ENCODE data around the gene PRRT1B.

The PRRT1B gene

DNA sequence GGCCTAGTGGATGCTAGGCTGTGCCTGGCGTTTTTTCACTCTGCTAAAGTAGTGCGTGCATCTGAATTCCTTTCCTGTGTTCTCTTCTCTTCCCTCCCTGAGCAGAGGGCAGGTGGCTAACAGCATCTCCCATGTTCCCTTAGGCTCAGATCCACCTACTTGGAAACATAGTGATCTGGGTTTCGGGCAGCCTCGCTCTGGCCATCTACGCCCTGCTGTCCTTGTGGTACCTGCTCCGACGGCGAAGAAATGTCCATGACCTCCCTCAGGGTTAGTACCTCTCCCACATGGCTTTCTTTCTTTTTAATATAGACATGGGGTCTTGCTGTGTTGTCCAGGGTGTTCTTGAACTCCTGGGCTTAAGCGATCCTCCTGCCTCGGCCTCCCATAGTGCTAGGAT is 24.1 kb upstream of the PRRT1B start:
- no peak for TF ChIP-seq CTCF (IDR thresholded peaks at IDR 0.05)
- Histone ChIP-seq H3K9ac (no peak overlapping the region), H3K9me3 (ENCODE audit: control insufficient read depth, low read length) (no peaks in the 10 kb centered on the region), H3K36me3 (ENCODE audit: control insufficient read depth, insufficient read depth, low read length) (no peaks in the 10 kb centered on the region), H3K4me1 (no peaks in the 10 kb centered on the region), H3K27me3 (ENCODE audit: control insufficient read depth, insufficient read depth, low read length) (no peaks in the 10 kb centered on the region), H3K4me2 (ENCODE audit: low read length) (no peak overlapping the region), H3K27ac (no peak overlapping the region), H3K4me3 (ENCODE audit: low read depth, low read length) (no peak overlapping the region), H2AFZ (no peak overlapping the region), H3K79me2 (no peaks in the 10 kb centered on the region)

- Histone ChIP-seq H3K27me3 (ENCODE audit: control insufficient read depth, insufficient read depth, low read length) (no peaks in the 10 kb centered on the region), H3K36me3 (ENCODE audit: control insufficient read depth, insufficient read depth, low read length) (no peaks in the 10 kb centered on the region), H2AFZ (no peak overlapping the region), H3K4me3 (ENCODE audit: low read depth, low read length) (no peak overlapping the region), H3K4me1 (no peaks in the 10 kb centered on the region), H3K9me3 (ENCODE audit: control insufficient read depth, low read length) (no peaks in the 10 kb centered on the region), H3K79me2 (no peaks in the 10 kb centered on the region), H3K4me2 (ENCODE audit: low read length) (no peak overlapping the region), H3K9ac (no peak overlapping the region), H3K27ac (no peak overlapping the region)
- TF ChIP-seq CTCF (IDR thresholded peaks at IDR 0.05), result no peak
These were observed 23.5 kb upstream of the PRRT1B start for GRCh38 chr9:131521822-131522221.

GRCh38 chr9:131522257-131523085 is 22.9 kb upstream of the PRRT1B start:
- no peaks in the 10 kb centered on the region for H3K36me3 ChIP-seq (ENCODE audit: control insufficient read depth, insufficient read depth, low read length)
- H2AFZ ChIP-seq, result no peak overlapping the region
- no peak overlapping the region for H3K4me3 ChIP-seq (ENCODE audit: low read depth, low read length)
- H3K9ac ChIP-seq, result no peak overlapping the region
- H3K79me2 ChIP-seq, result no peaks in the 10 kb centered on the region
- no peak for TF ChIP-seq CTCF (IDR thresholded peaks at IDR 0.05)
- no peaks in the 10 kb centered on the region for H3K9me3 ChIP-seq (ENCODE audit: control insufficient read depth, low read length)
- no peak overlapping the region for H3K4me2 ChIP-seq (ENCODE audit: low read length)
- no peak overlapping the region for H3K27ac ChIP-seq
- no peaks in the 10 kb centered on the region for H3K4me1 ChIP-seq
- no peaks in the 10 kb centered on the region for H3K27me3 ChIP-seq (ENCODE audit: control insufficient read depth, insufficient read depth, low read length)

- Histone ChIP-seq H3K4me1 (no peaks in the 10 kb centered on the region), H3K4me2 (ENCODE audit: low read length) (no peak overlapping the region), H3K9me3 (ENCODE audit: control insufficient read depth, low read length) (no peaks in the 10 kb centered on the region), H3K27ac (no peak overlapping the region), H3K27me3 (ENCODE audit: control insufficient read depth, insufficient read depth, low read length) (no peaks in the 10 kb centered on the region), H2AFZ (no peak overlapping the region), H3K79me2 (no peaks in the 10 kb centered on the region), H3K9ac (no peak overlapping the region), H3K4me3 (ENCODE audit: low read depth, low read length) (no peak overlapping the region), H3K36me3 (ENCODE audit: control insufficient read depth, insufficient read depth, low read length) (no peaks in the 10 kb centered on the region)
- no peak for TF ChIP-seq CTCF (IDR thresholded peaks at IDR 0.05)
These were observed 22.3 kb upstream of the PRRT1B start for GRCh38 chr9:131523086-131523388.

Measured in parathyroid adenoma (tissue), 2 donors.